ENCODE results near the gene CAPN11. TPM values are rescaled to one million over a fixed set of nuclear protein-coding genes. Genes with fewer than 3 reads are reported as not detected.
A peak's percentile ranks its signal among the peaks of the same experiment; 100 is the strongest.

Gene CAPN11
- total and polyA plus RNA-seq, 4 experiments from 2014 or later = not detected

DNA sequence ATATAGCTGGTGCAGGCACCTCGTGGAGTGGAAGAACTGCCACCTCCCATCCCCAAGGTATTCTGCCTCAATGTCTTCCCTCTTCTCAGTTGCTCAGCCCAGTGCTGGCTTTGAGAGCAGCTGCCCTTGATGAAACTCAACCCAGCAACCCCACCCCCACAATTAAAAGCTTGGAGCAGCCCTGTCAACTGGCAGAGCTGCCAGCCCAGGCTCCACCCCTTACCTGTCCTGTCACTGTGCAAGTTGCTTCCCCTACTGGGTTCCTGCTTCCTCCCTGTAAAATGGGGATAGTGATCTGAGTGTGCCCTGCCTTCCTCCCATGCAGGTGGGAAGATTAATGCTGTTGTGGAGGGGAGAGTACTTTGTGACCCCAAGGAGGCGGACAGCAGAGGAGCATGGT is 26.7 kb upstream of the CAPN11 start:
- H3K27ac Mint-ChIP-seq = peak overlapping the region in 2 of 7 donors; percentile 19 to 37
- intact Hi-C loops (cut with micrococcal nuclease) = no loop called here
- Histone ChIP-seq H3K4me3 (ENCODE audit: low read length in 2 of 2) (no peak overlapping the region), H3K27ac (ENCODE audit: low read depth, low read length) (no peak overlapping the region), H3K9me3 (ENCODE audit: control insufficient read depth in 1 of 2, low read length in 2 of 2) (no peaks in the 10 kb centered on the region), H3K4me1 (ENCODE audit: insufficient read depth, low read length) (peaks cover 15% of the 10 kb centered on the region), H3K27me3 (ENCODE audit: insufficient read depth, low read length) (no peaks in the 10 kb centered on the region), H3K36me3 (ENCODE audit: insufficient read depth, low read length) (no peaks in the 10 kb centered on the region)
- peak overlapping the region in 1 of 8 donors; percentile 0 for H3K4me3 Mint-ChIP-seq
- DNase-seq = no peak
- H3K4me1 Mint-ChIP-seq = peaks cover 10 to 41% (median 28%) of the 10 kb centered on the region in 4 donors
- POLR2A ChIA-PET (ENCODE audit: partially characterized antibody) = no interaction called here
- CTCF ChIA-PET (ENCODE audit: partially characterized antibody) = interaction anchor here (0.6 to 1.6 kb wide), 7 partner anchors 15 to 127 kb away, joined by 3 to 6 read pairs (median 3); no protein-coding TSS in a partner anchor
- no peaks in the 10 kb centered on the region for H3K9me3 Mint-ChIP-seq
- H3K36me3 Mint-ChIP-seq = peaks cover 18% of the 10 kb centered on the region in 2 donors
- no peaks in the 10 kb centered on the region for H3K27me3 Mint-ChIP-seq

DNA sequence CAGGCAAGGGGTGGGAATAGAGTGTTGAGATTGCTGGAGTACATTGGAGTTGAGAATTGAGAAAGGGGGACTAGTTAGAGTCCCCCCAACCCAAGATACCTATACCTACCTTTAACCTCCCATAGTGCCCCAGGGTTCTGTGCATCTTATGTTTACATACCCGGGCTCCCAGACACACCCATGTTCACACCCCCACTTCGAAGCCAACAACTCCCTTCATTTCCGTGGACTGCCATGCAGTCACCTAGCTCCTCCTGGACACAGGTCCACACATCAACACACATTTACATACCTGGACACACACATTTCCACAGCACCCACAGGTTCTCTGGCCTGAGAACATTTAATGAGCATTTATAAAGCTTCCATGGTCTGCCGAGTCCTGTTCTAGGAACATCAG is 26.1 kb upstream of the CAPN11 start:
- Histone ChIP-seq H3K27ac (ENCODE audit: low read depth, low read length) (no peak overlapping the region), H3K4me3 (ENCODE audit: low read length in 2 of 2) (no peak overlapping the region), H3K27me3 (ENCODE audit: insufficient read depth, low read length) (no peaks in the 10 kb centered on the region), H3K36me3 (ENCODE audit: insufficient read depth, low read length) (no peaks in the 10 kb centered on the region), H3K4me1 (ENCODE audit: insufficient read depth, low read length) (peaks cover 15% of the 10 kb centered on the region), H3K9me3 (ENCODE audit: control insufficient read depth in 1 of 2, low read length in 2 of 2) (no peaks in the 10 kb centered on the region)
- DNase-seq = no peak
- peaks cover 18 to 24% of the 10 kb centered on the region in 2 donors for H3K36me3 Mint-ChIP-seq
- H3K27me3 Mint-ChIP-seq = no peaks in the 10 kb centered on the region
- ChIA-PET POLR2A (ENCODE audit: partially characterized antibody) (no interaction called here), CTCF (ENCODE audit: partially characterized antibody) (interaction anchor here (0.8 to 1.4 kb wide), 3 partner anchors 16 to 126 kb away, joined by 3 read pairs; no protein-coding TSS in a partner anchor)
- peak overlapping the region in 3 of 7 donors; percentile 18 to 26 (median 19) for H3K27ac Mint-ChIP-seq
- H3K4me1 Mint-ChIP-seq = peaks cover 10 to 41% (median 27%) of the 10 kb centered on the region in 4 donors
- H3K9me3 Mint-ChIP-seq = no peaks in the 10 kb centered on the region
- intact Hi-C loops (cut with micrococcal nuclease) = no loop called here
- H3K4me3 Mint-ChIP-seq = no peak overlapping the region

DNA sequence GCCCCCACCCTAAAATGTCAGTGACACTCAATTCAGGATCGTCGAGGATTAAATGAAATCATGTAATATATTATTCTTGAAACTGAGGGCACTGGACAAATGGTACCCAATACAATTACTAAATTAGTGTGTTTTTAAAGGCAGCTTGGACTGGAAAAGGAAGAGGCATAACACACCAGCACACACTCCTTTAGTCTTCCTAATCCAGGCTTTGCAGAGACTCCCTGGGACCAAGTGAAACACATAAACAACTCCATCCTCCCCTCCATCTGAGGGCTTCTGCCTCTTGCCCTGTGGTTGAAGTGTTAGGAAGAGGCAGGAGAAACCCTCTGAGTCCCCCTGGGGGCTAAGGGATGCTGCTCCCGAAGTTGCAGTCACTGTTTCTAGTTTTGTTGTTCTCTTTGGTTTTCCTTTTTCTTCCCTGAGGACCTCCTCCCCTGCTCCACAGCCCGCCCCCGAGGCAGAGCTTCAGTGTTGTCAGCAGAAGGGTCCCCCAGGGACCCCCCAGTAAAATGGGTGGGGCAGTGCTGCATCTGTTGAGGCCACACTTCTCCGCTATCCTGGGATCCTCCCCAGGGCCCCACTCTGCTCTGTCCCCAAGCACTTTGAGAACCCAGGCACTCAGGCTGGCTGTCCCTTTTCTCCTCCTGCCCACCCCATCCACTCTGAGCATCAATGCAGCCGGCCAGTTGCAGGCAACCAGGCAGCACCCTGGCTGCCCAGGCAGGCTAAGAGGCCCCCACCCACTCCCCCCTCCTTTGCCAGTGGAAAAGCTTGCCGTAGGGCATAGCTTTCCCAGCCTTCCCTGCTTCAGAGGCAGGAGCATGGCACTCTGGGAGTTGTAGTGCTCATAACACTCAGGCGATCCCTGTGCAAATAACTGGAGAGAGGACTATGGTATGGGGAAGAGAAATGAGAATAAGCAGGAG is 25.4 kb upstream of the CAPN11 start:
- ChIA-PET POLR2A (ENCODE audit: partially characterized antibody) (no interaction called here), CTCF (ENCODE audit: partially characterized antibody) (interaction anchor here (1.0 to 1.4 kb wide), 2 partner anchors 17 to 104 kb away, joined by 3 read pairs; no protein-coding TSS in a partner anchor)
- Histone ChIP-seq H3K27ac (ENCODE audit: low read depth, low read length) (no peak overlapping the region), H3K4me3 (ENCODE audit: low read length in 2 of 2) (no peak overlapping the region), H3K27me3 (ENCODE audit: insufficient read depth, low read length) (no peaks in the 10 kb centered on the region), H3K9me3 (ENCODE audit: control insufficient read depth in 1 of 2, low read length in 2 of 2) (no peaks in the 10 kb centered on the region), H3K4me1 (ENCODE audit: insufficient read depth, low read length) (peaks cover 13% of the 10 kb centered on the region), H3K36me3 (ENCODE audit: insufficient read depth, low read length) (no peaks in the 10 kb centered on the region)
- intact Hi-C loops (cut with micrococcal nuclease) = no loop called here
- no peaks in the 10 kb centered on the region for H3K9me3 Mint-ChIP-seq
- H3K4me1 Mint-ChIP-seq = peaks cover 9 to 40% (median 27%) of the 10 kb centered on the region in 4 donors
- H3K4me3 Mint-ChIP-seq = no peak overlapping the region
- DNase-seq = no peak
- peaks cover 18 to 25% of the 10 kb centered on the region in 2 donors for H3K36me3 Mint-ChIP-seq
- H3K27me3 Mint-ChIP-seq = no peaks in the 10 kb centered on the region
- peak overlapping the region in 2 of 7 donors; percentile 13 to 48 for H3K27ac Mint-ChIP-seq

DNA sequence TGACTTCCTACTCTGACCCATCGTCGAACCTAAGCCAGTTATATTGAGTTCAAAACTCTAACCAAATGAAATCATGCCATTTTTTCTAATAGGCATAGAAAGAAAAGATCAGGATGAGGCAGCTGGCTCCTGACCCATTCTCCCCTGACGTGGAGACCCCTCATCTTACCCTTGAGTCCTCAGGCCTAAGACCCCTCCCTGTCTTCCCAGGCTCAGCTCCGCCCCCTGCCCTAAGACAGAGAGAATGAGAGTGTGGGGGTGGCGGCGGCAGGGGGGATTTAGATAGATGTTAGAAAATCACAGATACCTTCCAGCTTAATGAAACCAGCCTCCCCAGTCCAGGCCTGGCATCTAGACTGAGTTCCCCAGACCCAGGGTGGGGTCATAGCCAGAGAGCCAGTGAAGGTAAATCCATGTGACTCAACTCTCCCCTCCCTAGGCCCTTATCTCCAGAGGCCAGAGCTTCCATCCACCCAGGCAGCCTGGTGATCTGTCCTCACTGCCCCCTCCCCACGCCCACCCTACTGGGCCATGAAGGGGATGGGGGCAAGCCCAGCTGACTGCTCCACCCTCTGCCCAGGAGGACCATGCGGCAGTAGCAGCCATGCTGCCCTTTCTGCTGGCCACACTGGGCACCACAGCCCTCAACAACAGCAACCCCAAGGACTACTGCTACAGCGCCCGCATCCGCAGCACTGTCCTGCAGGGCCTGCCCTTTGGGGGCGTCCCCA is 24.5 kb upstream of the CAPN11 start:
- peak overlapping the region in 2 of 7 donors; percentile 42 to 48 for H3K27ac Mint-ChIP-seq
- POLR2A ChIA-PET (ENCODE audit: partially characterized antibody) = no interaction called here
- peaks cover 4 to 33% (median 26%) of the 10 kb centered on the region in 4 donors for H3K4me1 Mint-ChIP-seq
- no peak overlapping the region for H3K4me3 ChIP-seq (ENCODE audit: low read length in 2 of 2)
- H3K9me3 Mint-ChIP-seq = no peaks in the 10 kb centered on the region
- intact Hi-C loops (cut with micrococcal nuclease) = no loop called here
- no peaks in the 10 kb centered on the region for H3K27me3 ChIP-seq (ENCODE audit: insufficient read depth, low read length)
- no peak overlapping the region for H3K27ac ChIP-seq (ENCODE audit: low read depth, low read length)
- H3K4me3 Mint-ChIP-seq = no peak overlapping the region
- DNase-seq = no peak
- H3K9me3 ChIP-seq (ENCODE audit: control insufficient read depth in 1 of 2, low read length in 2 of 2) = no peaks in the 10 kb centered on the region
- CTCF ChIA-PET (ENCODE audit: partially characterized antibody) = interaction anchor here (1.0 kb wide), 1 partner anchor 103 kb away, joined by 3 read pairs; no protein-coding TSS in a partner anchor
- no peaks in the 10 kb centered on the region for H3K27me3 Mint-ChIP-seq
- no peaks in the 10 kb centered on the region for H3K36me3 ChIP-seq (ENCODE audit: insufficient read depth, low read length)
- peaks cover 4% of the 10 kb centered on the region for H3K4me1 ChIP-seq (ENCODE audit: insufficient read depth, low read length)
- H3K36me3 Mint-ChIP-seq = peaks cover 18 to 27% of the 10 kb centered on the region in 2 donors

DNA sequence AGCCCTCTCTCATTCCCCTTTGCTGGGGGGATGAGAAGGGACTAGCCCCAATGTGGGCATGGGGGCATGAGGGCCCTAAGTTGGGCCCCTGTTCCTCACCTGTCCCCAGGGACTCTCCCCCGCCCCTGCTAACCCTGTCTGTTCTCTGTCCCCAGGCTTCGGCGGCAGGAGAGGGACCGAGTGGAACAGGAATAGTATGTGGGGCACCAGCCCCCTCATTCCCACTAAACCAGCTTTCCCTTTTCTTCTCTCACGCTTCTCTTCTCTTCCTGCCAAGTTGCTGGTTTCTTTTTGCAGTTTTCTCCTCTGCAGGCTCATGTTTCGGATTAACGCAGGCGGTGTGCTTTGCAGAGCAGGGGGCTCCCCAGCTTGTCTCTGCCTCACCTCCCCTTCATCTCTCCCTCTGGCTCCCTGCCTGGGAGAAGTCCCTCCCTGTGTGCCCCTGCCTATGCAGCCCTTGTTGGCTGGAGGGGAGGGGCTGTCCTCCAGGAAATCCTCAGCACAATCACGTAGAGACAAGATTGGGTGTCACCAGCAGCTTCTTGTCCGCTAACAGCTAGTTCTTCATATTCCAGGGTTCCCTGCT is 23.4 kb upstream of the CAPN11 start:
- Histone ChIP-seq H3K36me3 (ENCODE audit: insufficient read depth, low read length) (peaks cover under 1% of the 10 kb centered on the region), H3K9me3 (ENCODE audit: control insufficient read depth in 1 of 2, low read length in 2 of 2) (no peaks in the 10 kb centered on the region), H3K27me3 (ENCODE audit: insufficient read depth, low read length) (no peaks in the 10 kb centered on the region), H3K4me1 (ENCODE audit: insufficient read depth, low read length) (no peaks in the 10 kb centered on the region), H3K4me3 (ENCODE audit: low read length in 2 of 2) (no peak overlapping the region), H3K27ac (ENCODE audit: low read depth, low read length) (no peak overlapping the region)
- ChIA-PET CTCF (ENCODE audit: partially characterized antibody) (interaction anchor here (1.0 kb wide), 1 partner anchor 16 kb away, joined by 4 read pairs; no protein-coding TSS in a partner anchor), POLR2A (ENCODE audit: partially characterized antibody) (no interaction called here)
- DNase-seq = no peak
- intact Hi-C loops (cut with micrococcal nuclease) = no loop called here
- H3K27me3 Mint-ChIP-seq = no peaks in the 10 kb centered on the region
- no peaks in the 10 kb centered on the region for H3K9me3 Mint-ChIP-seq
- H3K4me1 Mint-ChIP-seq = peaks cover 4 to 26% (median 19%) of the 10 kb centered on the region in 4 donors
- H3K36me3 Mint-ChIP-seq = peaks cover 27 to 33% of the 10 kb centered on the region in 2 donors
- no peak overlapping the region for H3K4me3 Mint-ChIP-seq
- H3K27ac Mint-ChIP-seq = peak overlapping the region in 5 of 7 donors; percentile 22 to 62 (median 48)

DNA sequence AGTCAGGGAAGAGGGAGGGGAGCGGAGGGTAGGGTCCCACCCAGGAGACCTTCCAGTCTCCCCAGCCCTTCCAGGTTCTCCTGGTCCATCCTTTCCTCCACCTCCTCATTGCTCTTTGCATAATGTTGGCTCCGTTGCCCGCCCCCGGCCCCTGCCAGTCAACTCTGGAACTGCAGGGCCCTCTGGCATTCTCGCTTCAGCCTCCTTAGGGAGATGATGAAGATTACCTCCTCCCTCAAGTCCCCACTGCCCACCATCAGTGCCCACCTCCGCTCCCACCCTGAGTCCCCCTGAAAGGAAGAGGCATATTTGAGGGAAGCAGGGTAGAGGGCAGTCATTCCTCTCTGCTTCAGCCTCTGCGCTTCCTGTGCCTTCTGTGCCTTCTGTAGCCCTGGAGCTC is 22.7 kb upstream of the CAPN11 start:
- no peak for DNase-seq
- H3K27ac Mint-ChIP-seq = no peak overlapping the region
- Histone ChIP-seq H3K36me3 (ENCODE audit: insufficient read depth, low read length) (peaks cover 3% of the 10 kb centered on the region), H3K9me3 (ENCODE audit: control insufficient read depth in 1 of 2, low read length in 2 of 2) (no peaks in the 10 kb centered on the region), H3K4me3 (ENCODE audit: low read length in 2 of 2) (no peak overlapping the region), H3K27ac (ENCODE audit: low read depth, low read length) (no peak overlapping the region), H3K27me3 (ENCODE audit: insufficient read depth, low read length) (no peaks in the 10 kb centered on the region), H3K4me1 (ENCODE audit: insufficient read depth, low read length) (no peaks in the 10 kb centered on the region)
- no peaks in the 10 kb centered on the region for H3K9me3 Mint-ChIP-seq
- intact Hi-C loops (cut with micrococcal nuclease) = no loop called here
- H3K36me3 Mint-ChIP-seq = peaks cover 33 to 39% of the 10 kb centered on the region in 2 donors
- H3K4me1 Mint-ChIP-seq = peaks cover 4 to 26% (median 17%) of the 10 kb centered on the region in 4 donors
- ChIA-PET POLR2A (ENCODE audit: partially characterized antibody) (no interaction called here), CTCF (ENCODE audit: partially characterized antibody) (interaction anchor here (1.0 kb wide), 1 partner anchor 15 kb away, joined by 4 read pairs; no protein-coding TSS in a partner anchor)
- peak overlapping the region in 1 of 8 donors; percentile 36 for H3K4me3 Mint-ChIP-seq
- no peaks in the 10 kb centered on the region for H3K27me3 Mint-ChIP-seq

Measured in CD4-positive, alpha-beta memory T cell (primary cell).